MM.1S (cell line): ENCODE measurements around the gene SYNE1.

ENCODE experiments used
- DNase-seq: peaks from one replicate; pipeline ENCODE4 v3.0.0-alpha.2; 2015
- H2AFZ ChIP-seq: fragments of 300-600 bp; sonication (generic); 2 replicates; pipeline ENCODE4 v1.6.0; 2016; ENCODE audit warnings: antibody characterized with exemption, low read length
- H3F3A ChIP-seq: fragments of 300-600 bp; sonication (generic); 2 replicates; pipeline ENCODE4 v1.6.1; 2016; ENCODE audit warnings: mild to moderate bottlenecking, antibody characterized with exemption, low read length, moderate library complexity, mixed read lengths; ENCODE audit not compliant: insufficient read depth
- H3K27ac ChIP-seq: fragments of 300-600 bp; sonication (generic); 2 replicates; pipeline ENCODE4 v1.5.1; 2016; ENCODE audit warnings: mild to moderate bottlenecking, low read length
- H3K27me3 ChIP-seq: fragments of 300-600 bp; sonication (generic); replicated peaks from 2 replicates; pipeline ENCODE4 v1.6.0; 2016; ENCODE audit warnings: low read length; ENCODE audit not compliant: insufficient read depth
- H3K36me3 ChIP-seq: fragments of 300-600 bp; sonication (generic); replicated peaks from 2 replicates; pipeline ENCODE4 v1.6.1; 2016; ENCODE audit warnings: mild to moderate bottlenecking, low read length, mixed read lengths; ENCODE audit not compliant: insufficient read depth
- H3K4me1 ChIP-seq: fragments of 300-600 bp; sonication (generic); 2 replicates; pipeline ENCODE4 v1.6.1; 2016; ENCODE audit warnings: low read length, mixed read lengths
- H3K4me2 ChIP-seq: fragments of 300-600 bp; sonication (generic); 2 replicates; pipeline ENCODE4 v1.6.0; 2016; ENCODE audit warnings: low read depth, low read length
- H3K4me3 ChIP-seq: fragments of 300-600 bp; sonication (generic); 2 replicates; pipeline ENCODE4 v1.5.1; 2016; ENCODE audit warnings: low read length, mixed read lengths
- H3K79me2 ChIP-seq: fragments of 300-600 bp; sonication (generic); 2 replicates; pipeline ENCODE4 v1.6.1; 2016; ENCODE audit warnings: mixed run types, low read length, mixed read lengths
- H3K9ac ChIP-seq: fragments of 300-600 bp; sonication (generic); 2 replicates; pipeline ENCODE4 v1.6.1; 2016; ENCODE audit warnings: low read length, mixed read lengths
- H3K9me2 ChIP-seq: fragments of 300-600 bp; sonication (generic); replicated peaks from 2 replicates; pipeline ENCODE4 v1.6.1; 2016; ENCODE audit warnings: mild to moderate bottlenecking, low read length, mixed read lengths; ENCODE audit not compliant: insufficient read depth
- H3K9me3 ChIP-seq: fragments of 300-600 bp; sonication (generic); replicated peaks from 2 replicates; pipeline ENCODE4 v1.6.1; 2016; ENCODE audit warnings: mild to moderate bottlenecking, low read length, mixed read lengths; ENCODE audit not compliant: insufficient read depth
- H4K20me1 ChIP-seq: fragments of 300-600 bp; sonication (generic); 2 replicates; pipeline ENCODE4 v1.6.1; 2016; ENCODE audit warnings: mild to moderate bottlenecking, low read length, moderate library complexity, mixed read lengths; ENCODE audit not compliant: insufficient read depth
- EZH2 ChIP-seq: fragments of 300-600 bp; sonication (generic); optimal IDR thresholded peaks from 2 replicates; pipeline ENCODE3; 2017; ENCODE audit warnings: low read depth, mild to moderate bottlenecking, antibody characterized with exemption, low read length, mixed read lengths
- EZH2phosphoT487 ChIP-seq: fragments of 300-600 bp; sonication (generic); IDR thresholded peaks from 2 replicates; pipeline ENCODE4 v1.6.1; 2018; ENCODE audit warnings: antibody characterized with exemption, low read length
- TF ChIP-seq, protein P1 (sequence below): fragments of 300-600 bp; sonication (generic); IDR thresholded peaks from 2 replicates; pipeline ENCODE4 v1.5.1; 2016; ENCODE audit warnings: antibody characterized with exemption, low read length, mixed read lengths

Gene SYNE1

DNA sequence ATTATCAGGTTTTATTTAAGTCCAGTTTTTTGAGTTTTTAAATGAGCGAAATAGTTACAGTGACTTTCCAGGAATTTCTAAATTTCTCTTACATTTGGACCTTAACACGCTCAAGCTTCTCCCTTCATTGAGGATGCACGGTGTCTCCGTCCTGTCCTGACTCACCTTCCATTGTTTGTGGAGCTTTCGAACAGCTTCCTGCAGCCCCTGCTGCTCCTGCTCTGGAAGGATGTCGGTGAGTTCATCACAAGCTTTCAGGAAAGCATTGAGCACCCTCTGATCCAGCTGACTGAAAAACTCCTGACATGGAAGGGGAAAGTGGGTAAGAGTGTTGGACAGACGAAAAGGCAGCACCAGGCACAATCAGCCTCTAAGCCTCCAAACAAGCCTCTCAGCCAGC is 183.7 kb downstream of the SYNE1 start:
- H3K27me3 ChIP-seq, result no peaks in the 10 kb centered on the region
- H3K36me3 ChIP-seq, result no peaks in the 10 kb centered on the region
- H3K9me3 ChIP-seq, result no peaks in the 10 kb centered on the region
- no peak overlapping the region for H3K27ac ChIP-seq
- H3K9ac ChIP-seq, result no peak overlapping the region
- no peak overlapping the region for H3K4me3 ChIP-seq
- H4K20me1 ChIP-seq, result no peaks in the 10 kb centered on the region
- H3K4me1 ChIP-seq, result no peaks in the 10 kb centered on the region
- no peaks in the 10 kb centered on the region for H3K79me2 ChIP-seq
- no peaks in the 10 kb centered on the region for H3F3A ChIP-seq
- no peak for DNase-seq
- H3K4me2 ChIP-seq, result no peak overlapping the region
- no peaks in the 10 kb centered on the region for H3K9me2 ChIP-seq
- TF ChIP-seq, protein P1, sequence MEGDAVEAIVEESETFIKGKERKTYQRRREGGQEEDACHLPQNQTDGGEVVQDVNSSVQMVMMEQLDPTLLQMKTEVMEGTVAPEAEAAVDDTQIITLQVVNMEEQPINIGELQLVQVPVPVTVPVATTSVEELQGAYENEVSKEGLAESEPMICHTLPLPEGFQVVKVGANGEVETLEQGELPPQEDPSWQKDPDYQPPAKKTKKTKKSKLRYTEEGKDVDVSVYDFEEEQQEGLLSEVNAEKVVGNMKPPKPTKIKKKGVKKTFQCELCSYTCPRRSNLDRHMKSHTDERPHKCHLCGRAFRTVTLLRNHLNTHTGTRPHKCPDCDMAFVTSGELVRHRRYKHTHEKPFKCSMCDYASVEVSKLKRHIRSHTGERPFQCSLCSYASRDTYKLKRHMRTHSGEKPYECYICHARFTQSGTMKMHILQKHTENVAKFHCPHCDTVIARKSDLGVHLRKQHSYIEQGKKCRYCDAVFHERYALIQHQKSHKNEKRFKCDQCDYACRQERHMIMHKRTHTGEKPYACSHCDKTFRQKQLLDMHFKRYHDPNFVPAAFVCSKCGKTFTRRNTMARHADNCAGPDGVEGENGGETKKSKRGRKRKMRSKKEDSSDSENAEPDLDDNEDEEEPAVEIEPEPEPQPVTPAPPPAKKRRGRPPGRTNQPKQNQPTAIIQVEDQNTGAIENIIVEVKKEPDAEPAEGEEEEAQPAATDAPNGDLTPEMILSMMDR, result no peak
- no peak for TF ChIP-seq EZH2phosphoT487
- no peak overlapping the region for H2AFZ ChIP-seq

DNA sequence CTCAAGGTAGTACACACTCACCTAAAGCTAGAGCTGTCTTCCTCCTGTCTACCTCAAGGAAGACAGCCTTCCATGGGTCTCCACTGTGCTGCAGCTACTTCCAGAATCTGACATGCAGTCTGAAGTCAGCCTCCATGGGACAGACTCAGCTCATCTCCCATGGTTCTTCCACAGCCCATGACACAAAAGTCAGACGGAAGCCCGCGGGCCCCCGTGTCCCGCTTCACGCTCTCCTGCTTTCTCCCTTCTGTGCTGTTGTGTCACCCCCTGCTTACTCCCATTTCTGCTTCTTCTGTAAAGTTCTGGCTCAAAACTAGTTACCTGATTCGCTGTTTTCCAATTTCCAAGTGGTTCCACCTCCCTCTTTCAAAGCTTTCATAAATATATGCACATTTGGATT is 184.5 kb downstream of the SYNE1 start:
- TF ChIP-seq, protein P1, result no peak
- TF ChIP-seq EZH2 (no peak), EZH2phosphoT487 (no peak)

DNA sequence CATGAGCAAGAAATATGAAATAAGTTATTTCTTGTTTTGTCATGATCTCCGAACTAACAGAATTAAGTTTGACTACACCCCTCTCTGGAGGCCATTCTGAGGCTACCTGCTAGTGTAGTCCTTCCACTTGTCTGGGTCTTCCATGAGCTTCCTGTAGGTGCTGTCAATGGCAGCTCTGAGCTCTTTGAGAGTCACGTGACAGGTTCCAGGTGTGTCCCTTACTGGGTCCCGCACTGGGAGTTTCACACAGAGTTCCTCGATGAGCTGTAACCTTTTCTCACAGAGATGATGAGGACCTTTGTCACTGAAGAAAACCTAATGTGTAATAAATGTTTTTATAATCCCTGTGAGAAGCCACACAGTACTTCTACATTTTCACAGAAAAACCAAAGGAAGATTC is 186.6 kb downstream of the SYNE1 start:
- H4K20me1 ChIP-seq, result no peaks in the 10 kb centered on the region
- H3K4me2 ChIP-seq, result no peak overlapping the region
- H3K27ac ChIP-seq, result no peak overlapping the region
- H3F3A ChIP-seq, result no peaks in the 10 kb centered on the region
- H3K4me3 ChIP-seq, result no peak overlapping the region
- H3K9me3 ChIP-seq, result no peaks in the 10 kb centered on the region
- TF ChIP-seq EZH2phosphoT487 (no peak), EZH2 (no peak)
- TF ChIP-seq, protein P1, result no peak
- DNase-seq, result no peak
- no peaks in the 10 kb centered on the region for H3K4me1 ChIP-seq
- H2AFZ ChIP-seq, result no peak overlapping the region
- H3K36me3 ChIP-seq, result no peaks in the 10 kb centered on the region
- no peaks in the 10 kb centered on the region for H3K27me3 ChIP-seq
- H3K9me2 ChIP-seq, result no peaks in the 10 kb centered on the region
- no peaks in the 10 kb centered on the region for H3K79me2 ChIP-seq
- H3K9ac ChIP-seq, result no peak overlapping the region

More for the DNA sequence above, 184.5 kb downstream of the SYNE1 start:
- Histone ChIP-seq H4K20me1 (no peaks in the 10 kb centered on the region), H3K4me1 (no peaks in the 10 kb centered on the region), H3K9me3 (no peaks in the 10 kb centered on the region), H3K27ac (no peak overlapping the region), H3K27me3 (no peaks in the 10 kb centered on the region), H3K9ac (no peak overlapping the region), H3K36me3 (no peaks in the 10 kb centered on the region), H3K79me2 (no peaks in the 10 kb centered on the region), H3F3A (no peaks in the 10 kb centered on the region), H3K9me2 (no peaks in the 10 kb centered on the region), H3K4me2 (no peak overlapping the region), H3K4me3 (no peak overlapping the region), H2AFZ (no peak overlapping the region)
- DNase-seq, result no peak

DNA sequence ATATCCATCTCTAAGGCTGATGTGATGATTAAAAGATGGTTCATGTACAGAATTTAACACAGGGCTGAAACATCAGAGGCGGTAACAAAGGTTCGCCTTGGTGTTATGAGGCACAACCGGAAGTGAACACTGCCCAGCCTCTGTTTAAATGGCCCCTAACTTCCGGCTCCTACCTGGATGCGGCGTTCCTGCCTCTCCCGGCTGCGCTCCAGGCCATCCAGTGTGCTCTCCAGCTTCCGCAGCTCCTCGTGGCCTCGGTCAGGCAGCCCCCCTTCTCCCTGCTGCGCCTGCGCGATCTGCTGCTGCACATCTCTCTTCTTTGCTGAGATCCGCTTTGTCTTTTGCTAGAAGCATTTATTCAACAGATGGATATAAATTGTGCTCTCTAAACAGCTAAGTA is 195.3 kb downstream of the SYNE1 start:
- Histone ChIP-seq H3F3A (no peaks in the 10 kb centered on the region), H2AFZ (no peak overlapping the region), H3K4me3 (no peak overlapping the region), H3K27ac (no peak overlapping the region), H4K20me1 (no peaks in the 10 kb centered on the region), H3K9ac (no peak overlapping the region), H3K36me3 (no peaks in the 10 kb centered on the region), H3K79me2 (no peaks in the 10 kb centered on the region), H3K9me3 (no peaks in the 10 kb centered on the region), H3K27me3 (no peaks in the 10 kb centered on the region), H3K9me2 (no peaks in the 10 kb centered on the region), H3K4me1 (no peaks in the 10 kb centered on the region), H3K4me2 (no peak overlapping the region)
- no peak for DNase-seq
- TF ChIP-seq, protein P1, result no peak
- TF ChIP-seq EZH2, result no peak
- no peak for TF ChIP-seq EZH2phosphoT487
